Measurements from ENCODE around the gene SERPINB5. TPM values are rescaled to one million over a fixed set of nuclear protein-coding genes. Genes with fewer than 3 reads are reported as not detected.

Gene SERPINB5
- total and polyA plus RNA-seq, 2 donors (not counting 1 experiment from before 2014, with no cell fraction given): not detected

GRCh38 chr18:63527251-63527650 lies 50.5 kb downstream of the SERPINB5 start:
- no peaks in the 10 kb centered on the region for H3K9me3 Mint-ChIP-seq (ENCODE audit: insufficient read depth)
- Histone ChIP-seq H3K79me2 (ENCODE audit: control insufficient read depth, insufficient read depth, low read length) (no peaks in the 10 kb centered on the region), H3K27me3 (replicated peaks in 1 of 4; ENCODE audit: control extremely low read depth in 1 of 4, control insufficient read depth in 3 of 4, insufficient read depth in 4 of 4, low read length in 3 of 4) (no peaks in the 10 kb centered on the region), H3K9ac (ENCODE audit: low read length) (no peak overlapping the region), H4K20me1 (ENCODE audit: control insufficient read depth, insufficient read depth, low read length, poor library complexity, severe bottlenecking) (no peaks in the 10 kb centered on the region), H3K4me3 (ENCODE audit: control extremely low read depth in 1 of 5, extremely low read depth in 1 of 5, insufficient read depth in 1 of 5, low read depth in 2 of 5, low read length in 4 of 5) (no peak overlapping the region), H3K4me2 (replicated peaks; ENCODE audit: low read depth, low read length, poor library complexity, severe bottlenecking) (no peak overlapping the region), H3K36me3 (replicated peaks in 1 of 2; ENCODE audit: control extremely low read depth in 1 of 2, control insufficient read depth in 1 of 2, extremely low read depth in 1 of 2, insufficient read depth in 2 of 2, low read length in 1 of 2) (no peaks in the 10 kb centered on the region), H2AFZ (ENCODE audit: insufficient read depth, low read depth, low read length, poor library complexity, severe bottlenecking) (no peak overlapping the region), H3K9me3 (ENCODE audit: control extremely low read depth in 1 of 3, control insufficient read depth in 2 of 3, insufficient read depth in 1 of 3, low read length in 2 of 3) (peaks cover 0 to 2% (median 0%) of the 10 kb centered on the region in 3 donors), H3K4me1 (ENCODE audit: control insufficient read depth in 2 of 2, insufficient read depth in 2 of 2, low read length in 2 of 2) (no peaks in the 10 kb centered on the region), H3K27ac (ENCODE audit: low read length in 2 of 2) (no peak overlapping the region)
- no peak for DNase-seq
- H3K27ac Mint-ChIP-seq: no peak overlapping the region
- no peak for TF ChIP-seq EZH2 (IDR thresholded peaks at IDR 0.05; ENCODE audit: borderline replicate concordance, insufficient read depth, low read depth, low read length, poor library complexity, severe bottlenecking)
- TF ChIP-seq CTCF (IDR thresholded peaks at IDR 0.05): no peak
- no peak overlapping the region for H3K4me3 Mint-ChIP-seq
- ATAC-seq (ENCODE audit: low read depth): no peak
- H3K4me1 Mint-ChIP-seq: no peaks in the 10 kb centered on the region
- CTCF ChIA-PET: interaction anchor here (1.3 to 1.6 kb wide), 3 partner anchors 8 to 16 kb away, joined by 3 to 8 read pairs (median 4); no protein-coding TSS in a partner anchor
- peaks cover 27% of the 10 kb centered on the region for H3K27me3 Mint-ChIP-seq
- POLR2A ChIA-PET: no interaction called here
- intact Hi-C loops (cut with micrococcal nuclease): no loop called here

- no peaks in the 10 kb centered on the region for H3K9me3 Mint-ChIP-seq (ENCODE audit: insufficient read depth)
- TF ChIP-seq CTCF (IDR thresholded peaks at IDR 0.05): no peak
- TF ChIP-seq EZH2 (IDR thresholded peaks at IDR 0.05; ENCODE audit: borderline replicate concordance, insufficient read depth, low read depth, low read length, poor library complexity, severe bottlenecking): no peak
- WGBS (ENCODE audit: insufficient coverage): 98% methylated on average over 4 of the region's 5 CpGs
- Histone ChIP-seq H3K27ac (ENCODE audit: low read length in 2 of 2) (no peak overlapping the region), H2AFZ (ENCODE audit: insufficient read depth, low read depth, low read length, poor library complexity, severe bottlenecking) (no peak overlapping the region), H3K9me3 (ENCODE audit: control extremely low read depth in 1 of 3, control insufficient read depth in 2 of 3, insufficient read depth in 1 of 3, low read length in 2 of 3) (peaks cover 0 to 2% (median 0%) of the 10 kb centered on the region in 3 donors), H3K36me3 (replicated peaks in 1 of 2; ENCODE audit: control extremely low read depth in 1 of 2, control insufficient read depth in 1 of 2, extremely low read depth in 1 of 2, insufficient read depth in 2 of 2, low read length in 1 of 2) (no peaks in the 10 kb centered on the region), H3K79me2 (ENCODE audit: control insufficient read depth, insufficient read depth, low read length) (no peaks in the 10 kb centered on the region), H3K4me3 (ENCODE audit: control extremely low read depth in 1 of 5, extremely low read depth in 1 of 5, insufficient read depth in 1 of 5, low read depth in 2 of 5, low read length in 4 of 5) (no peak overlapping the region), H4K20me1 (ENCODE audit: control insufficient read depth, insufficient read depth, low read length, poor library complexity, severe bottlenecking) (no peaks in the 10 kb centered on the region), H3K27me3 (replicated peaks in 1 of 4; ENCODE audit: control extremely low read depth in 1 of 4, control insufficient read depth in 3 of 4, insufficient read depth in 4 of 4, low read length in 3 of 4) (no peaks in the 10 kb centered on the region), H3K4me2 (replicated peaks; ENCODE audit: low read depth, low read length, poor library complexity, severe bottlenecking) (no peak overlapping the region), H3K4me1 (ENCODE audit: control insufficient read depth in 2 of 2, insufficient read depth in 2 of 2, low read length in 2 of 2) (no peaks in the 10 kb centered on the region), H3K9ac (ENCODE audit: low read length) (no peak overlapping the region)
- H3K4me1 Mint-ChIP-seq: no peaks in the 10 kb centered on the region
- no peak overlapping the region for H3K27ac Mint-ChIP-seq
- CTCF ChIA-PET: no interaction called here
- DNase-seq (no peak), ATAC-seq (ENCODE audit: low read depth) (no peak)
- intact Hi-C loops (cut with micrococcal nuclease): no loop called here
- H3K27me3 Mint-ChIP-seq: peaks cover 26% of the 10 kb centered on the region
- H3K4me3 Mint-ChIP-seq: no peak overlapping the region
- POLR2A ChIA-PET: no interaction called here
Measured at GRCh38 chr18:63528863-63529492, 52.2 kb downstream of the SERPINB5 start.

All from B cell (primary cell).